HCT116 (cell line): Measurements from ENCODE around the gene CRIP2. TPM values are rescaled to one million over a fixed set of nuclear protein-coding genes. Genes with fewer than 3 reads are reported as not detected.

ENCODE experiments used
- ATAC-seq: fragments of 200-7000 bp; cut with Tn5 transposase; 2 replicates; pipeline ENCODE4 v1.9.1; 2020; ENCODE audit warnings: mild to moderate bottlenecking, moderate library complexity
- BruUV-seq: library from RNA; stranded (reverse); fragments of 400-500 nt; replicated peaks from 2 replicates; lab custom pipeline; 2021; lab: Mats Ljungman, UMichigan
- CTCF ChIA-PET: fragments of 300-600 bp; sonication (Branson Sonifier 250); formaldehyde crosslinking; loops from one replicate; lab custom pipeline; 2021; ENCODE audit warnings: antibody characterized with exemption; lab: Charles Lee
- POLR2A ChIA-PET: fragments of 300-600, 350-600 bp; sonication (Branson Sonifier 250); formaldehyde crosslinking; loops from one replicate; lab custom pipeline; 2021; ENCODE audit warnings: antibody characterized with exemption; lab: Charles Lee
- RAD21 ChIA-PET, 2 experiments: fragments of 300-600 bp; sonication (Branson Sonifier 250); formaldehyde crosslinking; loops; one replicate each; lab custom pipeline; 2023; ENCODE audit warnings: low total read pairs in 2 of 2; ENCODE audit not compliant: uncharacterized antibody in 2 of 2, unreplicated experiment in 2 of 2, low non-redundant PET in 1 of 2; lab: Charles Lee
- DNase-seq: peaks from one replicate; pipeline ENCODE4 v3.0.0-alpha.2; 2010; ENCODE audit warnings: low read depth, low spot score
- H2AFZ ChIP-seq: fragments of 200-600 bp; shearing (Covaris generic), sonication (generic); 2 replicates; pipeline ENCODE4 v1.6.1; 2017; ENCODE audit warnings: low read depth, mixed run types, mixed read lengths, antibody characterized with exemption, low read length; ENCODE audit not compliant: poor library complexity, severe bottlenecking
- H3K27ac ChIP-seq: 2 replicates; pipeline ENCODE4 v1.5.1; 2012; ENCODE audit warnings: low read depth, low read length
- H3K27me3 ChIP-seq: fragments of 200-600 bp; sonication (generic); 2 replicates; pipeline ENCODE4 v1.6.1; 2016; ENCODE audit warnings: mixed run types, low read length, mixed read lengths; ENCODE audit not compliant: insufficient read depth
- H3K36me3 ChIP-seq, 2 experiments: fragments of 200-500 bp in 1 of 2; fragments of 200-600 bp in 1 of 2; sonication (Bioruptor generic) in 1 of 2; sonication (generic) in 1 of 2; 2 replicates each; pipeline versions ENCODE4 v1.5.1 to v1.6.1; 2014 to 2016; ENCODE audit warnings: low read length in 2 of 2, inconsistent platforms in 1 of 2, mixed read lengths in 1 of 2, mixed run types in 1 of 2; ENCODE audit not compliant: insufficient read depth in 2 of 2, control insufficient read depth in 1 of 2
- H3K4me1 ChIP-seq, 2 experiments: fragments of 200-600 bp in 1 of 2; sonication (generic) in 1 of 2; 2 replicates each; pipeline versions ENCODE4 v1.5.1 to v1.6.1; 2012 to 2017; ENCODE audit warnings: low read length in 2 of 2, inconsistent platforms in 1 of 2, mild to moderate bottlenecking in 1 of 2, mixed read lengths in 1 of 2, mixed run types in 1 of 2, moderate library complexity in 1 of 2; ENCODE audit not compliant: insufficient read depth in 2 of 2, control insufficient read depth in 1 of 2
- H3K4me2 ChIP-seq: fragments of 200-600 bp; sonication (generic); 2 replicates; pipeline ENCODE4 v1.6.1; 2017; ENCODE audit warnings: mixed run types, low read length, mixed read lengths
- H3K4me3 ChIP-seq, 2 experiments: fragments of 200-600 bp in 1 of 2; sonication (generic) in 1 of 2; replicated peaks in 1 of 2; 2 replicates each; pipeline ENCODE4 v1.5.1; 2011 to 2016; ENCODE audit warnings: low read length in 2 of 2, control low read depth in 1 of 2, low read depth in 1 of 2, mild to moderate bottlenecking in 1 of 2, mixed read lengths in 1 of 2, mixed run types in 1 of 2
- H3K79me2 ChIP-seq: fragments of 200-600 bp; sonication (generic); 2 replicates; pipeline ENCODE4 v1.6.1; 2017; ENCODE audit warnings: mild to moderate bottlenecking, mixed run types, low read length, moderate library complexity, mixed read lengths; ENCODE audit not compliant: insufficient read depth
- H3K9ac ChIP-seq: fragments of 200-600 bp; sonication (generic); 2 replicates; pipeline ENCODE4 v1.6.1; 2016; ENCODE audit warnings: low read length, mixed read lengths
- H3K9me2 ChIP-seq: fragments of 200-600 bp; sonication (generic), shearing (Covaris generic); 2 replicates; pipeline ENCODE4 v1.6.1; 2017; ENCODE audit warnings: mixed run types, mild to moderate bottlenecking, moderate library complexity; ENCODE audit not compliant: insufficient read depth
- H3K9me3 ChIP-seq, 2 experiments: fragments of 200-500 bp in 1 of 2; fragments of 200-600 bp in 1 of 2; sonication (Bioruptor generic) in 1 of 2; sonication (generic) in 1 of 2; 2 replicates each; pipeline ENCODE4 v1.6.1; 2014 to 2017; ENCODE audit warnings: low read length in 2 of 2, mixed read lengths in 2 of 2, inconsistent platforms in 1 of 2, low read depth in 1 of 2, mild to moderate bottlenecking in 1 of 2, mixed run types in 1 of 2, moderate library complexity in 1 of 2; ENCODE audit not compliant: control insufficient read depth in 1 of 2, insufficient read depth in 1 of 2
- H4K20me1 ChIP-seq: fragments of 200-600 bp; sonication (generic), shearing (Covaris generic); 2 replicates; pipeline ENCODE4 v1.6.1; 2017; ENCODE audit warnings: mixed run types, mild to moderate bottlenecking, moderate library complexity; ENCODE audit not compliant: insufficient read depth
- ATF3 ChIP-seq: IDR thresholded peaks from 2 replicates; pipeline ENCODE4 v1.6.1; 2012
- CEBPB ChIP-seq: IDR thresholded peaks from 2 replicates; pipeline ENCODE4 v1.6.1; 2012; ENCODE audit warnings: low read depth
- CTCF ChIP-seq, 3 experiments: fragments of 200-600 bp in 1 of 3; sonication (generic) in 1 of 3; IDR thresholded peaks in 2 of 3; conservative IDR thresholded peaks in 1 of 3; 2 replicates each; pipeline ENCODE4 v1.5.1; 2012 to 2017; ENCODE audit warnings: low read depth in 2 of 3, low read length in 2 of 3, antibody characterized with exemption in 1 of 3, borderline replicate concordance in 1 of 3, control low read depth in 1 of 3, mild to moderate bottlenecking in 1 of 3, mixed read lengths in 1 of 3, mixed run types in 1 of 3, moderate library complexity in 1 of 3; ENCODE audit not compliant: insufficient read depth in 1 of 3
- EGR1 ChIP-seq: IDR thresholded peaks from 2 replicates; pipeline ENCODE4 v1.6.1; 2012; ENCODE audit warnings: low read depth
- ELF1 ChIP-seq: IDR thresholded peaks from 2 replicates; pipeline ENCODE4 v1.6.1; 2012; ENCODE audit warnings: low read depth, borderline replicate concordance
- EZH2 ChIP-seq: fragments of 200-600 bp; sonication (generic); IDR thresholded peaks from 2 replicates; pipeline ENCODE4 v1.6.1; 2017; ENCODE audit warnings: antibody characterized with exemption, mixed run types
- JUND ChIP-seq: IDR thresholded peaks from 2 replicates; pipeline ENCODE4 v1.6.1; 2012
- MAX ChIP-seq: IDR thresholded peaks from 2 replicates; pipeline ENCODE4 v1.6.1; 2012
- POLR2AphosphoS5 ChIP-seq: IDR thresholded peaks from 2 replicates; pipeline ENCODE4 v1.6.1; 2011; ENCODE audit warnings: mild to moderate bottlenecking, low read depth, low read length, moderate library complexity
- RAD21 ChIP-seq: IDR thresholded peaks from 2 replicates; pipeline ENCODE4 v1.6.1; 2012; ENCODE audit warnings: low read depth, mild to moderate bottlenecking
- SIN3A ChIP-seq: IDR thresholded peaks from 2 replicates; pipeline ENCODE4 v1.6.1; 2012; ENCODE audit warnings: low read depth
- SP1 ChIP-seq: IDR thresholded peaks from 2 replicates; pipeline ENCODE4 v1.6.1; 2012; ENCODE audit warnings: low read depth
- SRF ChIP-seq: IDR thresholded peaks from 2 replicates; pipeline ENCODE4 v1.6.1; 2012; ENCODE audit warnings: low read depth
- TCF7L2 ChIP-seq: IDR thresholded peaks from 2 replicates; pipeline ENCODE4 v1.7.0; 2011; ENCODE audit warnings: borderline replicate concordance, inconsistent platforms; ENCODE audit not compliant: insufficient read depth, insufficient read length; ENCODE audit errors: extremely low read depth
- YY1 ChIP-seq: IDR thresholded peaks from 2 replicates; pipeline ENCODE4 v1.6.1; 2011; ENCODE audit warnings: low read length, low read depth, moderate library complexity, mild to moderate bottlenecking; ENCODE audit not compliant: insufficient replicate concordance; ENCODE audit errors: extremely low read depth
- ZFX ChIP-seq: fragments of 450-650 bp; IDR thresholded peaks from 2 replicates; pipeline ENCODE4 v1.6.1; 2017
- ZNF274 ChIP-seq: fragments of 200-500 bp; sonication (Bioruptor generic); IDR thresholded peaks from 2 replicates; pipeline ENCODE4 v1.6.1; 2014; ENCODE audit warnings: mild to moderate bottlenecking, low read depth, low read length, inconsistent platforms
- intact Hi-C: fragments of 100-400 bp; cut with micrococcal nuclease; formaldehyde crosslinking; loops from 2 replicates; pipeline ENCODE4 v1.10.0; 2022
- total RNA-seq: library from RNA; stranded (reverse); gene quantifications from one replicate; pipeline ENCODE4 v1.2.1, GENCODE V29; 2021; ENCODE audit not compliant: unreplicated experiment
- TF ChIP-seq, protein P1 (sequence below): IDR thresholded peaks from 2 replicates; pipeline ENCODE4 v1.6.1; 2011; ENCODE audit warnings: mild to moderate bottlenecking, low read length, moderate library complexity; ENCODE audit not compliant: insufficient replicate concordance; ENCODE audit errors: extremely low read depth

The CRIP2 gene
- total RNA-seq, 1 experiment from 2014 or later = 31.1 TPM

- Histone ChIP-seq H3K4me3 (no peak overlapping the region), H3K79me2 (no peaks in the 10 kb centered on the region), H3K4me2 (no peak overlapping the region), H3K4me1 (peaks cover 10 to 15% of the 10 kb centered on the region in 2 experiments), H3K9me3 (no peaks in the 10 kb centered on the region), H3K36me3 (no peaks in the 10 kb centered on the region), H3K27ac (no peak overlapping the region), H2AFZ (no peak overlapping the region), H3K27me3 (no peaks in the 10 kb centered on the region), H3K9me2 (no peaks in the 10 kb centered on the region)
- ATAC-seq (no peak), DNase-seq (no peak)
- BruUV-seq = no TSS peak
- ChIA-PET RAD21 (no interaction called here), CTCF (no interaction called here)
- intact Hi-C loops = no loop called here
- no peak for TF ChIP-seq SP1
- no peak for TF ChIP-seq POLR2AphosphoS5
- no peak for TF ChIP-seq CTCF (IDR thresholded peaks at IDR 0.05 in 2 of 3, conservative IDR thresholded peaks at IDR 0.05 in 1 of 3; ENCODE audit: borderline replicate concordance in 1 of 3, insufficient read depth in 1 of 3, low read depth in 2 of 3, low read length in 2 of 3)
- no peak for TF ChIP-seq ELF1
- no peak for TF ChIP-seq ATF3
- TF ChIP-seq, all 23 proteins: peak for 0
- H4K20me1 ChIP-seq = no peaks in the 10 kb centered on the region
- no peak overlapping the region for H3K9ac ChIP-seq
- POLR2A ChIA-PET = no interaction called here
These were observed 34.0 kb downstream of the CRIP2 start for GRCh38 chr14:105508601-105509000.

DNA sequence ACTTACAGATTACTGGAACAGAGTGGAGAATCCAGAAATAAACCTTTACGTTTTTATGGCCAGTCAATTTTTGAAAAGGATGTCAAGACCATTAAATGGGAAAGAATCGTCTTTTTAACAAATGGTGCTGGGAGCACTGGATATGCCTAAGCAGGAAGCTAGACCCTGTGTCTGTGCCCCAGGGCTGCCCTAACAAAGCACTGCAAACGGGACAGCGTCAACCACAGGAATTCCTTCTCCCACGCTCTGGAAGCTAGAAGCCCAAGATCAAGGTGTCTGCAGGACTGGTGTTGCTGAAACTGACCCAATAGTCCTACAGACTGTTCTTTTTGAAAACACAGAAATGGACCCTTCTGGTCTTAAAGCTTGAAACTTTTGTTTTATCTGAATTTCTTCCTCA lies 42.5 kb downstream of the CRIP2 start:
- intact Hi-C loops = no loop called here
- POLR2A ChIA-PET = no interaction called here
- no peak for TF ChIP-seq YY1
- no peak for TF ChIP-seq SIN3A
- TF ChIP-seq MAX = no peak
- no peak for TF ChIP-seq POLR2AphosphoS5
- TF ChIP-seq ELF1 = no peak
- TF ChIP-seq, protein P1, sequence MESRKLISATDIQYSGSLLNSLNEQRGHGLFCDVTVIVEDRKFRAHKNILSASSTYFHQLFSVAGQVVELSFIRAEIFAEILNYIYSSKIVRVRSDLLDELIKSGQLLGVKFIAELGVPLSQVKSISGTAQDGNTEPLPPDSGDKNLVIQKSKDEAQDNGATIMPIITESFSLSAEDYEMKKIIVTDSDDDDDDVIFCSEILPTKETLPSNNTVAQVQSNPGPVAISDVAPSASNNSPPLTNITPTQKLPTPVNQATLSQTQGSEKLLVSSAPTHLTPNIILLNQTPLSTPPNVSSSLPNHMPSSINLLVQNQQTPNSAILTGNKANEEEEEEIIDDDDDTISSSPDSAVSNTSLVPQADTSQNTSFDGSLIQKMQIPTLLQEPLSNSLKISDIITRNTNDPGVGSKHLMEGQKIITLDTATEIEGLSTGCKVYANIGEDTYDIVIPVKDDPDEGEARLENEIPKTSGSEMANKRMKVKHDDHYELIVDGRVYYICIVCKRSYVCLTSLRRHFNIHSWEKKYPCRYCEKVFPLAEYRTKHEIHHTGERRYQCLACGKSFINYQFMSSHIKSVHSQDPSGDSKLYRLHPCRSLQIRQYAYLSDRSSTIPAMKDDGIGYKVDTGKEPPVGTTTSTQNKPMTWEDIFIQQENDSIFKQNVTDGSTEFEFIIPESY = no peak
- TF ChIP-seq RAD21 = no peak
- TF ChIP-seq EZH2 = no peak
- no peak for TF ChIP-seq JUND
- no peak for TF ChIP-seq ZFX
- TF ChIP-seq CEBPB = no peak
- TF ChIP-seq TCF7L2 = no peak
- TF ChIP-seq ZNF274 = no peak
- no peak for TF ChIP-seq SRF
- no peak for TF ChIP-seq EGR1

More for the DNA sequence above, 42.5 kb downstream of the CRIP2 start:
- Histone ChIP-seq H4K20me1 (no peaks in the 10 kb centered on the region), H3K27ac (no peak overlapping the region), H3K9me2 (no peaks in the 10 kb centered on the region), H3K9me3 (peaks cover 4 to 6% of the 10 kb centered on the region in 2 experiments; a peak in 1 of 4 replicates), H3K36me3 (no peaks in the 10 kb centered on the region), H3K9ac (no peak overlapping the region), H2AFZ (no peak overlapping the region), H3K4me2 (no peak overlapping the region), H3K79me2 (no peaks in the 10 kb centered on the region), H3K27me3 (no peaks in the 10 kb centered on the region), H3K4me3 (no peak overlapping the region), H3K4me1 (peaks cover 0 to 1% of the 10 kb centered on the region in 2 experiments; a peak in 2 of 4 replicates)
- DNase-seq = no peak
- ChIA-PET CTCF (interaction anchor here (0.6 kb wide), 1 partner anchor 118 kb away, joined by 3 read pairs; no protein-coding TSS in a partner anchor), RAD21 (no interaction called here)
- no peak for ATAC-seq
- no TSS peak for BruUV-seq
